ENCODE measurements around the gene THSD7B. TPM values are rescaled to one million over a fixed set of nuclear protein-coding genes. Genes with fewer than 3 reads are reported as not detected.

The THSD7B gene
- total RNA-seq, 1 donor from 2014 or later = not detected

DNA sequence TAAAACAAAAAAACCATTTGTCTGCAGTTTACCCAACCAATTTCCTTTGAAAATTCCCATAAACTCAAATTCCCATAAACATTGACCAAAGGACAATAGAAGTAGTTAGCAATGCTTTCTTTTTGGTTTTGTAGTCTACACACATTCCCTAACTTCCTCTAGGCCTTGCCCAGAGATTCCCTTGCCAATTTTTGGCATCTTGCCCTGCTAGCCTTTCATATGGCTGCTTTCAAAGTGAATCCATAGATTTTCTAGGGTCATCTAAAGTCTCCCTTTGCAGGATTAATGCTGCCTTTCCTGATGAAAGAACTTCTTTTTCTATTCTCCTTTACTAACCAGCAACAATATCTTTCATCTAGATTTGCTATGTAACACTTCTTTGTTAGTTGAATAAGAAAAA is 33.4 kb downstream of the THSD7B start:
- no peak for DNase-seq (ENCODE audit: low read depth)

DNA sequence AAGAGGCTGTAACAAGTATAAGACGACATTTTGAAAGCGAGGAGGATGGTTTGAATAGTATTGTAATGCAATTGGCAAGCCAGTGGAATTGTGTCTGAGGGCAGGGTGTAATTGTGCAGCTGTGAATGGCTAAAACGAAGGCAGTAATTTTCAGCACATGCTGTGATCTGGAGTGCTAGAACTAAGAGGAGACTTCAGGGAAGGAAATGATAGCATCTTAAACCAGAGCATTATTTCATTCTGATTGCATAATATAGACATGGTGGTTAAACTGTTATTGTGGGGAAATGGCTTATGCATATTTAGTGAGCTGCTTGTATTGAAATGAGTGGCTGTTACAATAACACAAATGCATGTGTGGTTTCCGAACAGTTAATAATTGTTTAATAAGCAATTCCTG is 36.3 kb downstream of the THSD7B start:
- DNase-seq (ENCODE audit: low read depth) = no peak

DNA sequence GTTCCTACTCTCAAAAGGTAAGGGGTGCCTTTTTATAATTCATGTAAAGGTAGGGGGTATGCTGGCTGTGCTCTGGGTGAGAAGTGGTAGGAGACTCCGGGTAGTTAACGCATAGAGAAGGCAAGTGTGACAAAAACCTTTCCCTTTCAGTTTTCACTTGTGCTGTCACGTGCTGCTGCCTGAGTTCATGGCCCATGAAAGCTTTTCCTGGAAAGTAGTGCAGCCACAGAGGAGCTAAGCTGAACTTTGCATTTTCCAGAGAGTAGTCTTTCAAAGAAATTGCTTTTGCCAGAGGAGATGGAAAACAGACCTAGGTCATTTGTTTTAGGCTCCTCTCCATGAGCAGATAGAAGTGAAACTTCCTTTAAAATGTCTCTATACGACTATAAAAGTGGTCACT is 44.7 kb downstream of the THSD7B start:
- DNase-seq (ENCODE audit: low read depth) = no peak

DNA sequence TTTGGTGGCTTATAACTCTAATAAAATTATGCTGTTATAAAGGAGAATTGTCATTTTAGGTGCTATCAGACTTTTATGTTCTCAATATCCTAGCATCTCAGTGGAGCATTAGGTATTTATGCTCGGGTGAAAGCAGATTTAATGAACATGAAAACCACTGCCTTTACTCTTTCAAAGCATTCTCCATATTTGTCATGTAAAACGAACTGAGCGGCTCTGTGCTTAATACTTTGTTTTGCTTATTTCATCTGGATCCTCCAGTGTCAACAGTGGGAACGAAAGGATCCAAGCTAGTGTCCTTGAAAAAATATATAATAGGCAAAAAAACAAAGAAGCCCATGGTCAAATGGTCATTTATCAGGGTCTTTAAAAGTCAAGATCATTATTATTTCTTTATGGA is 53.5 kb downstream of the THSD7B start:
- DNase-seq (ENCODE audit: low read depth) = no peak

DNA sequence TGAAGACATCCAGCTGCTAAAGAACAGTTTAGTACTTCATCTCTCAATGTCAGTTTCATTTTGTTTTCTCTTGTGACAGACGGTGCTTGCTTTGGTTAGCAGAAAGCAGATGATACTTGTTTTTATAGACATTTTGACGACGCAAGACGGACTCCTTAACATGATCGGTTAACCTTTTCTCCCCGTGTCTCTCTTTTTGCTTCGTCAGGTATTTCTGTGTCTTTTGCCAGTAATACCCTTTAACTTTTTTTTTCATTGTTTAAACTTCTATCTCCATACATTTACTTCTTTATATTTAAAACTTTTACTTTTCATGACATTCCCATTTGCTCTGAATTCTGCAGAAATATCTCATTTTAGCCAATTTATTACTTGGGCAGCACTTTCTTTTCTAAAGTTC is 57.9 kb downstream of the THSD7B start:
- DNase-seq (ENCODE audit: low read depth) = no peak

DNA sequence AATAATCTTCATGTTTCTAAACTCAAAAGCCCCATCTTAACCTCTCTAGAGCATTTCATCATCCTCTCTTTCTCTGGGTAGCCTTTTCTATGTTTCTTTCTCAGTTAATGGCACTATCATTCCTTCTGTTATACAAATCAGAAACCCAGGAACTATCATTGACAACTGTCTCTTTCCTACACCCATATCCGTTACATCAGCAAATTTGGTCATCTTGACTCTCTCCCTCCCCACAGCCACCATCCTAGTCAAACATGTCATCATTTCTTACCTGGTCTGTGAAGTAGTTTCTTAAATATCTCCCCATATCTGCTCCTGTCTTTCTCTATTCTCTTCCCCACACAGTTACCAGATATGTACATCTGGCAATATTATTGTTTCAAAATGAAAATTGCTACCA is 62.8 kb downstream of the THSD7B start:
- no peak for DNase-seq (ENCODE audit: low read depth)

DNA sequence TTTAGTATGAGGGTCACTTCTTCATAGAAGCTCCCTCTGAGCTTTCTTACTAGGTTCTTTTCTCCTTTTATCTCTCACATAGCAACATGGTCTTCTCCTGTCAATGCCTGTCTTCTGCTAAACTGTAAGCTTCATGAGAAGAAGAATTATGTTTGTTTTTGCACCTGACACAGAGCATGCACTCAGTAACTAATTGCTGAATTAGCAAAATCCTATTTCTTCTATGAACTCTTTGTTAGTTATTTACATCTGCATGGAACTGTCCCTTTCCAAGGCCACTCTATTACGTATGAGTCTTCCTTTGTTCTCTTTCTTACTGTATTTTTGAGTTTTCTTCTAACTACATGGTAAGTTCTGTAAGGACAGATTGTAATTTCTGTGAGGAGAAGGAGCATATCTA is 63.4 kb downstream of the THSD7B start:
- no peak for DNase-seq (ENCODE audit: low read depth)

DNA sequence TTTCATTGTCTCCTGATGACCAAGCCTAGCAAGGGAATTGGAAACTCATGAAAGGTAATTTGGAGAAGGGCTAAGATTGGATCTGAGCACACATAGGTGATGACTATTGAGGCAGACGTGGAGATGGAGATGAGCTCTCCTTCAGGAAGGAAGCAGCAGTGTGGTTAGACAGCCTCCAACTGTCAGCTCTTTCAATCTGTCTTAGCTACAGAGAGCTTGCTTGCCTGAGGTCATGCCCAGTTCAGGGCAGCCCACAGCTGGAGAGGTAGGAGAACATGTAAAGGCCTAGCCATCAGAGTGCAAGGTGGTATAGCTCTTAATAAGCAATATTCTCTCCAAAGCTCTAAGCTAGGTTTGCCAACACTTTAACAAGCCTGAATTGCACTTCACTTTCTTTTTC is 79.2 kb downstream of the THSD7B start:
- no peak for DNase-seq (ENCODE audit: low read depth)

DNA sequence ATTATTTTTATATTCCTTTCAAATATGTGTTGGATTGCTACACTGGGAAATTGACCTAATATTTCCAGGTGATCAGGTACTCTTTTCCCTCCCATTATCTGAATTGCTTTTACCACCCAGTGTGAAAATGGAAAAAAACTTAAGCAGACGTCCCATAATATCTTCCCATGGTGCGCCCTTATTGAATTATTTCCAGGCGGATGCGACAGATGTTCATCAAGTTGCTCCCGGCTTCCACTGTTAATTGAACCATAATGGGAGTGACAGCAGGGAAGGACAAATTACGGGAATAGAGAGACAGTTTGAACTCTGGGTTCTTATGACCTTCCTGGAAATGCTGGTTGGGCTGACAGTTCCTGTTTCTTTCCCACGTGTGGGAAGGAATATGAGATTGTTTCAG is 93.3 kb downstream of the THSD7B start:
- no peak for DNase-seq (ENCODE audit: low read depth)

DNA sequence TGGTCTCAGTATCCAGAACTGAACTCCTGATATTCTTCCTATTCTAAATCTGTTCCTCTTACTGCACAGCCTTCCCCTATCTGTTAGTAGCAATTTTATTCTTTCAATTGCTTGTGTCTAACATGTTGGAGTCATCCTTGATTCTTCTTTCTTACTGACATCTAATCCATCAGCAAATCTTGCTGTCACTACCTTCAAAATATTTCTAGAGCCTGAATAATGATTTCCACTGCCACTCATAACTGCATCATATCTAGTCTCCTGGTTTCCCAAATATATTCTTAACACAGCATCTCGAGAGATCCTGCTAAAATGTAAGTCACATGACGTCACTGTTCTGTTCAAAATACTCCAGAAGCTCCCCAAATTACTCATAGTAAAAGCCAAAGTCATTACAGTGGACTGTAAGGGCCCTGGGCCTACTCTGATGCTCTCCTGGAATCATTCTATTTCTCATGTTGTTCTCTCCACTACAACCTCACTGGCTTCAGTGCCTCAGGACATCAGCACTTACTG is 95.2 kb downstream of the THSD7B start:
- DNase-seq (ENCODE audit: low read depth) = no peak

DNA sequence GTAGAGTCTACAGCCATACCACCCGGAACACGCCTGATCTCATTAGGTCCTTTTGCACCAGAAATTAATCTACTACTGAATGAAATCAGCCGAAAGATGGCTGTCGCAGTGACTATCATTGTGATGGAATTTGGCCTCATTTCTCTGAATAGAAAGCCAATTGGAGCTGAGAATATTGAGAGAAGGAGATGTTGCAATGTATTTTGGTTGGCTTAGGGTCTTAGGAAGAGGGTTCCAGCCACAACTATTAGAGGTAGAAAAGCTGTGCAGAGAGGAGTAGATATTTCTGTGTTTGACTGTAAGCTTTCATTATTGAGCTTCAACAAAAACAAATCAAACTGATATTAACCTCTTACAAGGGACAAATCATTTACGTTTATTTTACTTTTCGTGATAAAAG is 98.1 kb downstream of the THSD7B start:
- DNase-seq (ENCODE audit: low read depth) = no peak

DNA sequence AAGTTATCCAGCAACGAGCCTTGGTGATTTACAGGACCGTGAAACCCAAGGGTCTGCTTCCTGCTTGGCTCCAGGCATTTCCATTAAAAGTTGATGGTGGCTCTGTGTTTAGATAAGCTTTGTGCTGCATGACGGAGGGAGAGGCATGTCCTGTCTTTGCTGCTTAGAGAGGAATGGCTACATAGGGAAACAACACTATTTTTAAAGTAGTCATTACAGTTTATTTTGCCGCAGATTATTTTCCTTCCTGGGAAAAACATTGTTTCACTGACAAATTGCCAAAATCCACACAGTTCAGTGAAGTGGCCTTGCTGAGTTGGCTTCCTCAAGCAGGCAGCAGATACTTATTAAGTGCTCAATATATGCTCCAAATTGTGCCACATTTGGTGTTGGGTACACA is 98.5 kb downstream of the THSD7B start:
- DNase-seq (ENCODE audit: low read depth) = no peak

DNA sequence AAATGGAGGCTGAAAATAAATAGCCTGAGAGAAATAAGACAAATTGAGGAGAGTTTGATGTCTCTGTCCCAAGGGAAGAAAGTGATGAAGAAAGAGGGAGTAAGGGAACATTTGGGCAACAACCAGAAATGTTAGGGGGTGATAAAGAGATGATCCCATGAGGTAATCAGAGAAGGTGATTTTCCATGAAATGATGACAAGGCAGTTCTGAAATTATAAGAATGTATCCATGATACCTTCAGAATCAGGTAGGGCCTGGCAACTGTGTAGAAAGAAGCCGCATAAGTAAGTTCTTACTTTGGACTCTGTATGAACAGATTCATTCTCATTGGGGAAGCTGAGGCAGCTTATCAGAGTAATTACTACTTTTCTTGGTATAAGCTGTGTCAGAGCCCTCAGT is 106.1 kb downstream of the THSD7B start:
- DNase-seq (ENCODE audit: low read depth) = no peak

DNA sequence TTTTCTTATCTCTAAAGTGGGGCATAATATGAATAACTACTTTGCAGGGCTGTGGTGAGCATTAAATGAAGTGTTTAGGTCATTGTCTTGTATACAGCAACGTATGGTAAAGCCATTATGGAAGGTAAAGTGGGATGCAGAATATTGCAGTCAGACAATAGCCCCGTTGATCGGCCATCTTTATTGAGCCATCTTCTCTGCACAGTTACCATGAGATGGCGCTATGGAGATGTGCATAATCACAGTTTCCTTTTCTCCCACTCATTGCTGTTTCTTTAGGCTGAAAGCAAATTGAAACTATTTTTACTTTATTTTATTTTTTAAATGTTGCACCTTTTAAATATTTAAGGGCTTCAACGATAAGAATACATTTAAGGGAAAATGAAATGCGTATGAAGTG is 108.9 kb downstream of the THSD7B start:
- DNase-seq (ENCODE audit: low read depth) = no peak

DNA sequence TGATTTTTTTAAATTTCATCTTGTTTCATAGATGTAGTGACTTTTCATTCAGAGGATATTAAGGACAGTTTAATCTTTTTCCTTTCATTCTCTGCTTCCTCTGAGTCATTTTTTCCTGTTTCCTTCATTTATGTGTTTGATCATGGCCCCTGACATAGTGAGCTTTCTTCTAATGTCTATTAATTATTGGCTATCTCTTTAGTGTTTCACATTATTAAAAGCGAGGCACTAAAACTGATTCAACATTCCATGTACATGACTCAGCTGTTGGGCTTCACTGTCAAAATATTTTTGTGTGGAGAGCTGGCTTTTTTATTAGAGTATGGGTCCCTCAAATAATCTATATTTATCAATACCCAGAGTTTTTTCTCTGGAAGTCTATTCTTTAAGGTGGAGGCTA is 125.8 kb downstream of the THSD7B start:
- DNase-seq (ENCODE audit: low read depth) = no peak

DNA sequence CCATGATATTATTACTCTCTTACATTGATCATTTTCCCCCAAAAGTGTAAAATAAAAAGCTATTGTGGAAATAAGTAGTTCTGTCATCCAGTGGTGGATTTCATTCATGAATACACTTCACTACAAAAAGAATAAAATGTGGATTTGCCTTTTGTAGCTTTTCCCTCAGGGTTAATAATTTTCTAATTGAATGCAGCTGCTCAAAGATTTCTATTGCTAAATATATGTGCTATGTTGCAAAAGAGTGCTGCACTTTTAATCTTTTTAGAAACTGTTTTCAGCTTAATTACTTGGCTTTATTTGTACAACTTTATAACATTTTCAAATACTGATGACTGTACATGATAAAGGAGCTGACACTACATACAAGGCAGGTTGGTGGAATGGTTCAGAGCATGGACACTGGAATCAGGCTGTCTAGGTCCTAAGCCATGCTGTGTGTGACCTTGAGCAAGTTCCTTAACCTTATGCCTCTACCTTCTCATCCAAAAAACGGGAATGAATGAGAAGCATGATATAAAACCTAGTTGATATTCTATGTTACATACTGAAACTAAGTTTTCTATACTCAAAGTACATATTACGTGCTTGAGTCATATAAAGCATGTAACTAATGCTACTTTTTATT is 128.8 kb downstream of the THSD7B start:
- no peak for DNase-seq (ENCODE audit: low read depth)

DNA sequence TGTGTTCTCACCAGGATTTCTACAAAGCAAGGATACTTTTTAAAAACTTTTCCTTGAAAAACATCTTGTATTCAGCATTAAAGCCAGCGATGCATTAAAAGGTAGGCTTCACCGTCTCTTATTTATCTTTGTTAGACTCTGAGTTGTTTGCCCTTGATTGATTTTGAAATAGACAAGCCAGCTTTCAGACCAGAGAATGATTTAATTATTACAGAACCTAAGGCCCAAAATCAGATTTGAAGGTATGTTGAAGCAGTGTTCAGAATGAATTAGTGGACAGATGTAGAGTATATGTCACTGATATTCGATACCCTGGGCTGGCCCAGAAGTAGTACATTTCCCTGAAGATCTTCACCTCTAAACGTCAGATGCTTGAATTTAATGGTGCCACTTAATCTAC is 136.4 kb downstream of the THSD7B start:
- no peak for DNase-seq (ENCODE audit: low read depth)

DNA sequence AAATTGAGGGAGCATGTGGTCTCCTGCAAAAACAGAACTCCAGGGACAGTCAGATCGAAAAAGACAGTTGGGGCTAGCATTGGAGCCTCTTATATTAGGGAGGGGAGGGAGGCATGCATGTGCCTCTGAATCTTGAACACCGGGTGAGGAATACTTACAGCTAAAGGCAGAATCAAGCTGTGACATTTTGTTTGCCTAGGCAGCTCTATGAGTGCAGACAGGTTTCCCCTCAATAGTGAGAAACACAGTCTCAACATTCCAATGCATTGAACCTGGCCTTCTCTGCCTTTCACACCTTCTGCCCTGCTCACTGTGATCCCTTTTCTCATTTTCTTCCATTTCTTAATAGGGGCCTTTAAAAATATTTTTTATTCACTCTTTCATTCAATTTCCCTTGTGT is 140.4 kb downstream of the THSD7B start:
- DNase-seq (ENCODE audit: low read depth) = no peak

DNA sequence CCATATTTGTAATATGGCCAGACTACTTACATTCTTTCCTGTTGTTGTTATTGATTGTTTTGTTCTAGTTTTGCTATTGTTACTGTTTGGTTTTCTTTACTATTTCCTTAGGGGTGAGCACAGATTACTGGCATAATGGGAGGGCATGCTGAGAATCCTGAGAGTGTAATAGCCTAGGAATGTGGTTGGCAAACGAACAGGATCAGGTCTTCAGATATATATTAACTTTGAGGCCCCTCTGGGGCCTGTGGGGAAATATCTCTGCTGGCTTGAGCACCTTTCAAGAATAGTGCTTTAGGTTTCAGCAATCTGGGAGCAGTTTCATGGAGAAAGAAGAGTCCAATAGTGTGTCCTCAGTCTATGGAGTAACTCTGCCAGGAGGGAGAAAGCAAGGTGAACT is 144.4 kb downstream of the THSD7B start:
- no peak for DNase-seq (ENCODE audit: low read depth)

DNA sequence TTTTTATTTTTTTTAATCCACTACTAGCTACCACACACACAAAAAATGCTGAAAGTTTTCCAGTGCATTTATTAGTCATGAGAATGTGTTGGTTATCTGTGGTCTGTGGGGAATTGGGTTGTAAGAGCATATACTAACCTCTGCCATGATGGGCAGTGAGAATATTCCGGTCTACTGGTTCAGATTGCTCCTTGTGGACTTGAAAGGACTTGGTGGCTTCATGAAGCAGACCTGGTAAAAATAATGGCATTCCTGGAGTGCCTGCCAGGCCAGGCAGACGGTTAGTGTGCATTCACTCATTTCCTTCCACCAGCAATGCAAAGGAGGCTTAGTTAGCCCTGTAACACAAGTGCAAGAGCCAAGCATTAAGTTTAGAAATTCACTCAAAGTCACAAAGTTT is 150.8 kb downstream of the THSD7B start:
- no peak for DNase-seq (ENCODE audit: low read depth)

DNA sequence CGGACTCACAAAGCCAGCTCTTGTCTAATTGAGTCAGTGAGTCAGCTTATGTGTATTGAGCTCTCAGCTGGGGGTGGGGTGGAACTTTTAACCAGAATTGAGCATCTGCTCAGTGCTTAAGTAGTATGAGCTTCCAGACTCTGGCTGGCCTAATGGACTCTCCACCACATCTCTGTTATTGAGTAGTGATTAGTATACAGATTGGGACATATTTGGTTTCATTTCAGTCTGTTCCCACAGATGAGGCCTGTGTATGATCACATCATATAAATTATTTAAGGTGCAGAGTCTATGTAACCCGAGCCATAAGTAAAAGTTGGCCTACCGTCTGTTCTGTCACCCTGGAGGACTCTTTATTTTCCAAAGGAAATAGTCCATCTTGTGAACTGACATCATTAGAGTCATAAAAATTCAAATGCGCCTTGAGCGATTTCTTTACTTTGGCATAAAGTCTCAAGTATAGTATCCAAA is 152.1 kb downstream of the THSD7B start:
- no peak for DNase-seq (ENCODE audit: low read depth)

DNA sequence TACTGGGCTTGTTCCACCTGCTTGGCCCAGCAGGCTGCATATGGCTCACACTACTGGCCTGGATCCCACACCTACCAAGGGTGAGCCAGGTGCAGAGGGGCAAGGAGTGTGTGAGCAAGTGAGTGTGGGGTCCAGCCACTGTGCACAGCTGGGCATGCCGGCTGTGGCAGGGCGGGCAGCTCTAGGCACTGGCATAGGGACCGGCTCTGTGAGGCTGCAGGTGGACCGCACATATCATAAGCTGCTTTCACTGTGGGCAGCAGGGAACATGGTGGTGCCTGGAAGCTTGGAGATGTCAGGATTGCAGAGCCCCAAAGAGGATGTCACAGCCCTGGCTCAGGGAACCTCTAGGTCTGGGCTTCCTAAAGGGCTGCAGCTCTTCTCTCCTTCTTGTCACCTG is 154.3 kb downstream of the THSD7B start:
- no peak for DNase-seq (ENCODE audit: low read depth)

DNA sequence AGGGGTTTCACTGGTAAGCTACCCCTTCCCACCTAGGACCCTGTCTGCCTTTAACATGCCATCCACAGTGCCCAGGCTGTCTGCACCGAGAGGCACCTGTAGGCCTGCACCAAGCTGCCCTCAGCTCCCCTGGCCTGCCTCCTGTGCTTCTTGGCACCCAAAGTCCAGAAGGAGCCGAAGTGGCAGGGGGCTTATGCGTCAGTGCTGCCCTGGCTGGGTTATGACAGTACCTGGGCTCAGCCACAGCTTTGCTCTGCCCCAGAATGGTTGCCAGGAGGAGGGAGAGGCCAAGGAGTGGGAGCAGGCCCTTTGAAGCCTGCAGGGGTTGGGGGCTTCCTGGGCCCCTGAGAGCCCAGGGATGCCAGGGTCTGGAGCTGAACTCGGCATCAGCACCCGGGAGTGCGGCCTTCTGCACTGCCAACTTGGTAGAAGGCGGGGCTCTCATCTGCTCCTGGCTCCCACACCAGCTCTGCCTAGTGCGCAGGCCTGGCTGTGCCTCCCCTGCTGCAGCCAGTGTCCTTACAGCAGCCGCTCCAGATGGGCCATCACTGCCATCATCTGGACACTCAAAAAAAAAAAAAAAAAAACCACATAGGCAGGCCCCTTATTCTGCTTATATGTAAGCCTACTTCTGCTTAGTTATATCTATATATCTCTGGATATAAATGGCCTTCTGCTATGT is 155.4 kb downstream of the THSD7B start:
- no peak for DNase-seq (ENCODE audit: low read depth)
